ENCODE data around the gene DDRGK1. TPM values are rescaled to one million over a fixed set of nuclear protein-coding genes. Genes with fewer than 3 reads are reported as not detected.

DDRGK1 gene
- total RNA-seq, 6 experiments from 2014 or later = 30.3 to 68.3 (median 31.5) TPM

DNA sequence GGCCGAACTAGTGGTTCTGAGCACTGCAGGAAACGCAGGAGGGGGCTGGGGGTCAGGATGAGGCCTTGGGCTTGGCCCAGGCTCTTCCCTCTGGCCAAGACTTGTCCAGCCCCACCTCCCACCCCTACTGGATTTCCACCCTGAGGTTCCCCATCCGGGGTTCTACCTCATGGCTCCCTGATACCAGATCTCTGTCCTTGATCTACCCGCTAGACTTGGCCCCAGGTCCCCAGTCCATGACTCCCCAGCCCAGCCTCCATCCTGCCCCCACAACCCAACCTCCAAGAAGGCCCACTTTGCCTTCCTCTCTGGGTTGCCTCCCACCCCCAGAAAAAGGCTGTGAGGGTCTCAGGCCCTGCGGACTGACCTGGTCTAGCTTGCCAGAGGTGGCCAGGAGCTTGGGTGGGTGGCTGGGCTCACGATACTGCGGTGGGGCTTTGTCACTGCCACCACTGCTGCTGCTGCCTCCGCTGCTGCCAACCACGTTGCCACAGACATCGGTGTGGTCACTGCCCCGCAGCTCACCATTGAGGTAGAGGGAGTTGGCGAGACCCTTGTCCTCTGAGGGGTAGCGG lies 38.1 kb downstream of the DDRGK1 start:
- H3K9me3 Mint-ChIP-seq = no peaks in the 10 kb centered on the region
- H3K4me3 Mint-ChIP-seq = no peak overlapping the region
- no peaks in the 10 kb centered on the region for H3K4me1 Mint-ChIP-seq (ENCODE audit: low read depth)
- H3K27me3 Mint-ChIP-seq (ENCODE audit: insufficient read depth) = peaks cover 2% of the 10 kb centered on the region
- no peak overlapping the region for H3K27ac Mint-ChIP-seq
- TF ChIP-seq, protein P1, sequence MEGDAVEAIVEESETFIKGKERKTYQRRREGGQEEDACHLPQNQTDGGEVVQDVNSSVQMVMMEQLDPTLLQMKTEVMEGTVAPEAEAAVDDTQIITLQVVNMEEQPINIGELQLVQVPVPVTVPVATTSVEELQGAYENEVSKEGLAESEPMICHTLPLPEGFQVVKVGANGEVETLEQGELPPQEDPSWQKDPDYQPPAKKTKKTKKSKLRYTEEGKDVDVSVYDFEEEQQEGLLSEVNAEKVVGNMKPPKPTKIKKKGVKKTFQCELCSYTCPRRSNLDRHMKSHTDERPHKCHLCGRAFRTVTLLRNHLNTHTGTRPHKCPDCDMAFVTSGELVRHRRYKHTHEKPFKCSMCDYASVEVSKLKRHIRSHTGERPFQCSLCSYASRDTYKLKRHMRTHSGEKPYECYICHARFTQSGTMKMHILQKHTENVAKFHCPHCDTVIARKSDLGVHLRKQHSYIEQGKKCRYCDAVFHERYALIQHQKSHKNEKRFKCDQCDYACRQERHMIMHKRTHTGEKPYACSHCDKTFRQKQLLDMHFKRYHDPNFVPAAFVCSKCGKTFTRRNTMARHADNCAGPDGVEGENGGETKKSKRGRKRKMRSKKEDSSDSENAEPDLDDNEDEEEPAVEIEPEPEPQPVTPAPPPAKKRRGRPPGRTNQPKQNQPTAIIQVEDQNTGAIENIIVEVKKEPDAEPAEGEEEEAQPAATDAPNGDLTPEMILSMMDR (IDR thresholded peaks at IDR 0.05) = no peak
- no peaks in the 10 kb centered on the region for H3K36me3 Mint-ChIP-seq (ENCODE audit: low read depth)
- DNase-seq = no peak

DNA sequence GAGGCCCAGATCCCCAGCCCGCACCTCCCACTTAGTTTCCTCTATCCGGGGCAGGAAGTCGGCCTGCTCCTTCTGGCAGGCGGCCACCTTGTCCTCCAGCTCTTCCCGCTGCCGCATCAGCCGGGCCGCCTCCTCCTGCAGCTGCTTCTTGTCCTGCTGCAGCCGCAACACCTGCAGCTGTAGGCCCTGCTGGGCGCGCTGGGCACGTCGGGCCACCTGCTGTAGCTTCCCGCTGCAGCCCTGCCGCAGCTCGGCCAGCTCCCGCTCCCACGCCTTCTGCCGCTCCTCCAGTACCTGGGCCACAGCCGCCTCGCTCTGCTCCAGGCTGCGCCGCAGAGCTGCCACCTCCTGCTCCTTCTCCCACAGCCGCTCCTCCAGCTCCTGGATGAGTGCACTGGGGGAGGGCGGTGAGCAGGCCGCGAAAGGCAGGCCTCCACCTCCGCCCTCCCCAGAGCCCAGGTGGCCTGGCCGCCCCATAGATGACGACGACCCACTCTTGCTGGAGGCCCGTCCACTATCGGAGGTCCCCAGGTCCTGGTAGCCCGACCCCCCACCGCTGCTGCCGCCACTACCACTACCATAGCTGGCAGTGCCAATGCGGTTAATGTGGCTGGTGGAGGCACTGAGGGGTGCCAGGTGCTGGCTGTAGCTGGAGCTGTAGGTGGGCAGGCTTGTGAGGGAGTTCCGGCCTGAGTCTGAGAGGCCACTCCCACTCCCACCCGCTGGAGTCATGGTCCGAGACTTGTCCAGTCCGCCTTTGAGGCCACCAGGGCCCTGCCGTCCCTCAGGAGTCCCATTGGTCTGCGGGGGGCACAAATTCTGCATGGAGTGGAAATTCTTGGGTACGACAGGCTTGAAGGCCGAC lies 38.8 kb downstream of the DDRGK1 start:
- no peak for DNase-seq
- Mint-ChIP-seq H3K27ac (no peak overlapping the region), H3K36me3 (ENCODE audit: low read depth) (no peaks in the 10 kb centered on the region), H3K9me3 (no peaks in the 10 kb centered on the region), H3K4me1 (ENCODE audit: low read depth) (no peaks in the 10 kb centered on the region), H3K4me3 (no peak overlapping the region), H3K27me3 (ENCODE audit: insufficient read depth) (peaks cover 2% of the 10 kb centered on the region)
- TF ChIP-seq, protein P1 (IDR thresholded peaks at IDR 0.05) = no peak

DNA sequence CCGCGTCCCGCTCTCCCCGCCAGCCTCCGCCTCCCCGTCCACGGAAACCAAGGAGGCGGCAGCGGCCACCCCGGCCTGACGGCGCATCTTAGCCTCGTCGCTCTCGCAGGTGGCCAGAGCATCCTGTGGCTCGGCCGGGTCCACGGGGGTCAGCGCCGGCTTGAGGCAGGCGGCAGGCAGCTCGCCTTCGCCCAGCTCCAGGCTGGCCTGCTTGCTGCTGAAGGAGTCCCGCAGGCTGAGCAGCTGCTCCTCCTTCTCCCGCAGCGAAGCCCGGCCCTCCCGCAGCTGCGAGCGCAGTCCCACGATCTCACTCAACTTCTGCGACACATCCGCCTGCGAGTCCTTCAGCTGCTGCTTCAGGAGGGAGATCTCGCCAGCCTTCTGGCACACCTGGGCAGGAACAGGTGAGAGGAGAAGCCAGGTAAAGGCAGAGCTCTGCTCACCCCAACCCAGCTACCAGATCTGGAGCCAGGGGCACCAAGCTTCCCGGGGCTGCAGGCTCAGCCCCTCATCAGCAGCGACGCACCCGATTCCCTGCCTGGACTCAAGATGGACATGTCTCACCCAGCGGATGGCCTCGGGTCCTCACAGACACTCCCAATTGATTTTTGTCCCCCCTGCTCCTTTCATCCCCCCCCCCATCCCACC lies 39.6 kb downstream of the DDRGK1 start:
- TF ChIP-seq, protein P1 (IDR thresholded peaks at IDR 0.05) = no peak
- DNase-seq = no peak
- H3K27me3 Mint-ChIP-seq (ENCODE audit: insufficient read depth) = peaks cover 2% of the 10 kb centered on the region
- H3K4me3 Mint-ChIP-seq = no peak overlapping the region
- no peaks in the 10 kb centered on the region for H3K4me1 Mint-ChIP-seq (ENCODE audit: low read depth)
- no peaks in the 10 kb centered on the region for H3K9me3 Mint-ChIP-seq
- no peak overlapping the region for H3K27ac Mint-ChIP-seq
- H3K36me3 Mint-ChIP-seq (ENCODE audit: low read depth) = no peaks in the 10 kb centered on the region

DNA sequence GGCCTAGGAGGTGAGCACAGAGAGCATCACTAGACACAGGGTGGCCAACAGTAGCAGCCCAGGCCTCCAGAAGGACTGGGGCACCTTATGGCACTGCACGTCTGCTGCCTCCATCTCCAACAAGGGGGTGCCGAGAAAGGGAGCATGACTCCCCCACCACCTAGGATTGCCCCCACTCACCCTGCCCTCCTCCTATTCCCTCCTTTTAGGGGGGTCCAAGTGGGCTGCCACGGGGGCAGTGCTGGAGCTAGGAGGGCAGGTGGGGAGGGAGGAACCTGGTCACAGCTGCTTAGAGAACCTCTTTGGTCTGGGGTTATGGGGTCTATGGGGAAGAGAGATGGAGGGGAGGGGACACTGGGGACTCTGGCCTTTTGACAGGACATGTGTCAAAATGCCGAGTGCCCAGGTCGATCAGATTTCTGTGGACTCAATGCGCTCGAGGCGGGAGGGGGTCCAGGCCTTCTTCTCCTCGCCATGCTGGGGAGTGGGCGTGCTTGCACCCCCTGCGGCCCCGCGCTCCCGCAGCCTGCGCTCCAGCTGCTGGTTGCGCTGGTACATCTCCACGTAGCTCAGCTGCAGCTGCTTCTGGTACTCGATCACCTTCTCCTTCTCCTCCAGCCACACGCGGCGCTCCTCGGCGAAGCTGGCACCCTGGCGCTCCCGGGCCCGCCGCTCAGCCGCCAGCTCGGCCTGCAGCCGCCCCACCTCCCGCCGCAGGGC lies 40.3 kb downstream of the DDRGK1 start:
- Mint-ChIP-seq H3K36me3 (ENCODE audit: low read depth) (peaks cover 3% of the 10 kb centered on the region; the same call in 1 of the 2 replicates), H3K4me1 (ENCODE audit: low read depth) (no peaks in the 10 kb centered on the region), H3K27me3 (ENCODE audit: insufficient read depth) (peaks cover 2% of the 10 kb centered on the region), H3K27ac (no peak overlapping the region), H3K4me3 (no peak overlapping the region), H3K9me3 (no peaks in the 10 kb centered on the region)
- TF ChIP-seq, protein P1 (IDR thresholded peaks at IDR 0.05) = no peak
- DNase-seq = no peak
